Activated CD4-positive, alpha-beta T cell treated with anti-CD3 and anti-CD28 coated beads, Interleukin-2, amount 10 ng/mL, durations not matched to agents 7 days and 5 days (primary cell): ENCODE results near the gene CTDSP2. TPM values are rescaled to one million over a fixed set of nuclear protein-coding genes. Genes with fewer than 3 reads are reported as not detected.
"Not testable (repeated sequence)": the region's sequence is repeated elsewhere in the genome, so short reads cannot be mapped to it uniquely, and the experiment has no call there.

Experiments used
- CTCF ChIA-PET: fragments of 350-600 bp; sonication (Branson Sonifier 250); formaldehyde crosslinking; loops from one replicate; lab custom pipeline; 2021; ENCODE audit warnings: antibody characterized with exemption; lab: Charles Lee
- POLR2A ChIA-PET: fragments of 350-600 bp; sonication (Branson Sonifier 250); formaldehyde crosslinking; loops from one replicate; lab custom pipeline; 2021; ENCODE audit warnings: antibody characterized with exemption; lab: Charles Lee
- DNase-seq: peaks from one replicate; pipeline ENCODE4 v3.0.0-alpha.2; 2020
- H3K27ac Mint-ChIP-seq: one replicate; pipeline ENCODE4 v1.8.0; 2021; ENCODE audit warnings: mild to moderate bottlenecking, moderate library complexity, mixed read lengths
- H3K27me3 Mint-ChIP-seq: one replicate; pipeline ENCODE4 v1.8.0; 2021; ENCODE audit warnings: mixed read lengths
- H3K36me3 Mint-ChIP-seq: one replicate; pipeline ENCODE4 v1.8.0; 2021; ENCODE audit warnings: low read depth, mixed read lengths
- H3K4me1 Mint-ChIP-seq: one replicate; pipeline ENCODE4 v1.8.0; 2021; ENCODE audit warnings: mixed read lengths
- H3K4me3 Mint-ChIP-seq: one replicate; pipeline ENCODE4 v1.8.0; 2021; ENCODE audit warnings: mild to moderate bottlenecking, moderate library complexity, mixed read lengths
- H3K9me3 Mint-ChIP-seq: one replicate; pipeline ENCODE4 v1.8.0; 2021; ENCODE audit warnings: mixed read lengths
- total RNA-seq, 2 experiments: library from RNA; stranded (reverse); gene quantifications; one replicate each; pipeline ENCODE4 v1.2.3, GENCODE V29; 2021

Gene CTDSP2
- total RNA-seq, 2 experiments from 2014 or later: 144 to 156 TPM

GRCh38 chr12:57823908-57824640 is 22.5 kb downstream of the CTDSP2 start:
- Mint-ChIP-seq H3K4me1 (peaks cover 2% of the 10 kb centered on the region), H3K27ac (no peak overlapping the region), H3K27me3 (no peaks in the 10 kb centered on the region), H3K9me3 (no peaks in the 10 kb centered on the region), H3K4me3 (no peak overlapping the region), H3K36me3 (peaks cover 57% of the 10 kb centered on the region)
- no peak for DNase-seq
- POLR2A ChIA-PET: no interaction called here
- CTCF ChIA-PET: interaction anchor here (0.8 to 1.5 kb wide), 4 partner anchors 12 to 81 kb away, joined by 4 to 5 read pairs (median 4); partner anchors contain the start of gene TSFM

- H3K36me3 Mint-ChIP-seq: peaks cover 57% of the 10 kb centered on the region
- H3K4me3 Mint-ChIP-seq: no peak overlapping the region
- H3K27me3 Mint-ChIP-seq: no peaks in the 10 kb centered on the region
- no peaks in the 10 kb centered on the region for H3K9me3 Mint-ChIP-seq
- no peaks in the 10 kb centered on the region for H3K4me1 Mint-ChIP-seq
- CTCF ChIA-PET: interaction anchor here (1.2 to 1.3 kb wide), 2 partner anchors 12 to 40 kb away, joined by 4 read pairs; partner anchors contain the start of gene TSFM
- POLR2A ChIA-PET: no interaction called here
- H3K27ac Mint-ChIP-seq: no peak overlapping the region
- no peak for DNase-seq
Observed at GRCh38 chr12:57823131-57823907, 23.2 kb downstream of the CTDSP2 start.

- no peaks in the 10 kb centered on the region for H3K9me3 Mint-ChIP-seq
- H3K4me1 Mint-ChIP-seq: no peaks in the 10 kb centered on the region
- H3K4me3 Mint-ChIP-seq: no peak overlapping the region
- H3K36me3 Mint-ChIP-seq: peaks cover 54% of the 10 kb centered on the region
- H3K27me3 Mint-ChIP-seq: no peaks in the 10 kb centered on the region
- CTCF ChIA-PET: interaction anchor here (1.2 kb wide), 1 partner anchor 40 kb away, joined by 4 read pairs; the partner anchor contains the start of gene TSFM
- DNase-seq: no peak
- POLR2A ChIA-PET: no interaction called here
- H3K27ac Mint-ChIP-seq: no peak overlapping the region
Observed at GRCh38 chr12:57822392-57823130, 24.0 kb downstream of the CTDSP2 start.

GRCh38 chr12:57821474-57822214 is 24.9 kb downstream of the CTDSP2 start:
- CTCF ChIA-PET: no interaction called here
- no peak for DNase-seq
- peaks cover 49% of the 10 kb centered on the region for H3K36me3 Mint-ChIP-seq
- H3K27ac Mint-ChIP-seq: no peak overlapping the region
- H3K27me3 Mint-ChIP-seq: no peaks in the 10 kb centered on the region
- POLR2A ChIA-PET: no interaction called here
- no peaks in the 10 kb centered on the region for H3K4me1 Mint-ChIP-seq
- no peak overlapping the region for H3K4me3 Mint-ChIP-seq
- H3K9me3 Mint-ChIP-seq: no peaks in the 10 kb centered on the region

GRCh38 chr12:57821015-57821414 is 25.5 kb downstream of the CTDSP2 start:
- H3K4me3 Mint-ChIP-seq, H3K9me3 Mint-ChIP-seq, DNase-seq, CTCF ChIA-PET, H3K27me3 Mint-ChIP-seq, POLR2A ChIA-PET, H3K4me1 Mint-ChIP-seq, H3K27ac Mint-ChIP-seq: not testable (repeated sequence)
- peaks cover 44% of the 10 kb centered on the region for H3K36me3 Mint-ChIP-seq

- POLR2A ChIA-PET: not testable (repeated sequence)
Observed at GRCh38 chr12:57820119-57820518, 26.4 kb downstream of the CTDSP2 start.

GRCh38 chr12:57817990-57818331 is 28.6 kb downstream of the CTDSP2 start:
- DNase-seq, H3K27me3 Mint-ChIP-seq, H3K4me3 Mint-ChIP-seq, H3K27ac Mint-ChIP-seq, H3K9me3 Mint-ChIP-seq, H3K4me1 Mint-ChIP-seq: not testable (repeated sequence)
- POLR2A ChIA-PET: interaction anchor here (0.7 kb wide), 1 partner anchor 91 kb away, joined by 3 read pairs; no protein-coding TSS in a partner anchor
- CTCF ChIA-PET: interaction anchor here (1.4 to 2.6 kb wide), 5 partner anchors 10 to 35 kb away, joined by 3 to 10 read pairs (median 4); partner anchors contain the start of gene TSFM
- peaks cover 22% of the 10 kb centered on the region for H3K36me3 Mint-ChIP-seq

More at GRCh38 chr12:57820119-57820518, 26.4 kb downstream of the CTDSP2 start:
- H3K4me1 Mint-ChIP-seq, H3K9me3 Mint-ChIP-seq, DNase-seq, CTCF ChIA-PET, H3K27me3 Mint-ChIP-seq, H3K27ac Mint-ChIP-seq, H3K4me3 Mint-ChIP-seq: not testable (repeated sequence)
- peaks cover 39% of the 10 kb centered on the region for H3K36me3 Mint-ChIP-seq

- CTCF ChIA-PET: interaction anchor here (0.5 to 2.6 kb wide), 7 partner anchors 9 to 235 kb away, joined by 3 to 10 read pairs (median 3); partner anchors contain the start of gene TSFM
- H3K4me1 Mint-ChIP-seq: no peaks in the 10 kb centered on the region
- H3K27ac Mint-ChIP-seq: no peak overlapping the region
- H3K9me3 Mint-ChIP-seq: no peaks in the 10 kb centered on the region
- DNase-seq: no peak
- POLR2A ChIA-PET: interaction anchor here (0.7 kb wide), 1 partner anchor 91 kb away, joined by 3 read pairs; no protein-coding TSS in a partner anchor
- no peak overlapping the region for H3K4me3 Mint-ChIP-seq
- H3K27me3 Mint-ChIP-seq: no peaks in the 10 kb centered on the region
- H3K36me3 Mint-ChIP-seq: peaks cover 19% of the 10 kb centered on the region
Observed at GRCh38 chr12:57817261-57817989, 29.1 kb downstream of the CTDSP2 start.

- no peak overlapping the region for H3K27ac Mint-ChIP-seq
- DNase-seq: no peak
Observed at GRCh38 chr12:57816855-57817151, 29.7 kb downstream of the CTDSP2 start.

GRCh38 chr12:57816001-57816854 is 30.3 kb downstream of the CTDSP2 start:
- no peaks in the 10 kb centered on the region for H3K9me3 Mint-ChIP-seq
- POLR2A ChIA-PET: no interaction called here
- peaks cover 13% of the 10 kb centered on the region for H3K36me3 Mint-ChIP-seq
- H3K27me3 Mint-ChIP-seq: no peaks in the 10 kb centered on the region
- H3K4me3 Mint-ChIP-seq: no peak overlapping the region
- no peaks in the 10 kb centered on the region for H3K4me1 Mint-ChIP-seq
- DNase-seq: no peak
- H3K27ac Mint-ChIP-seq: no peak overlapping the region
- CTCF ChIA-PET: interaction anchor here (1.1 kb wide), 1 partner anchor 13 kb away, joined by 6 read pairs; no protein-coding TSS in a partner anchor

More at GRCh38 chr12:57816855-57817151, 29.7 kb downstream of the CTDSP2 start:
- H3K27me3 Mint-ChIP-seq: no peaks in the 10 kb centered on the region
- no peaks in the 10 kb centered on the region for H3K4me1 Mint-ChIP-seq
- H3K4me3 Mint-ChIP-seq: no peak overlapping the region
- no peaks in the 10 kb centered on the region for H3K9me3 Mint-ChIP-seq
- H3K36me3 Mint-ChIP-seq: peaks cover 16% of the 10 kb centered on the region
- POLR2A ChIA-PET: no interaction called here
- CTCF ChIA-PET: interaction anchor here (2.2 kb wide), 1 partner anchor 34 kb away, joined by 5 read pairs; the partner anchor contains the start of gene TSFM
